WTC11 (cell line): Measurements from ENCODE around the gene NT5DC1.

Experiments
- TF ChIP-seq, protein P1 (sequence below): sonication (generic); formaldehyde crosslinking; IDR thresholded peaks from 2 replicates; pipeline ENCODE4 v1.8.1; 2022; ENCODE audit warnings: mild to moderate bottlenecking, moderate library complexity, missing genetic modification reagents
- TF ChIP-seq, protein P2 (sequence below): sonication (generic); formaldehyde crosslinking; IDR thresholded peaks from 2 replicates; pipeline ENCODE4 v1.8.0; 2022; ENCODE audit warnings: mild to moderate bottlenecking, missing genetic modification reagents
- TF ChIP-seq, protein P3 (sequence below): sonication (generic); formaldehyde crosslinking; IDR thresholded peaks from 2 replicates; pipeline ENCODE4 v1.8.1; 2023; ENCODE audit warnings: mild to moderate bottlenecking, missing genetic modification reagents
- TF ChIP-seq, protein P4 (sequence below): sonication (generic); formaldehyde crosslinking; conservative IDR thresholded peaks from 2 replicates; pipeline ENCODE4 v1.8.1; 2022; ENCODE audit warnings: mild to moderate bottlenecking, missing genetic modification reagents
- TF ChIP-seq, protein P5 (sequence below): sonication (generic); formaldehyde crosslinking; IDR thresholded peaks from 2 replicates; pipeline ENCODE4 v1.8.0; 2022; ENCODE audit warnings: mild to moderate bottlenecking, missing genetic modification reagents

DNA sequence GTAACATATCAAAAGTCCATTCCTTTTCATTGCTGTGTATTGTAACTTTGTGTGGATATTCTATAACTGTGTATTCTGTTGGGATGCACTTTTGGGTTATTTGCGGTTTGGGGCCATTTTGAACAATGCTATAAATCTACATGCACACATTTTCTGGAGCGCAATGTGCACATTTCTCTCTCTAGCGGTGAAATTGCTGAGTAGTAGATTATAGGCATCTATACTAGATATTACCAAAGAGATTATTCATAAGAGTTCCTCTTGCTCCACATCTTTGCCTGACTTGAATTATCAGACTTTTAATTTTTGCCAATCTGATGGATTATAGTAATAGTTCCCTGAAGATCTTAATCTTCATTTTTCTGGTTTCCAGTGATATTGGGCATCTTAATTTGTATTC lies 21.7 kb upstream of the NT5DC1 start:
- TF ChIP-seq, protein P1, sequence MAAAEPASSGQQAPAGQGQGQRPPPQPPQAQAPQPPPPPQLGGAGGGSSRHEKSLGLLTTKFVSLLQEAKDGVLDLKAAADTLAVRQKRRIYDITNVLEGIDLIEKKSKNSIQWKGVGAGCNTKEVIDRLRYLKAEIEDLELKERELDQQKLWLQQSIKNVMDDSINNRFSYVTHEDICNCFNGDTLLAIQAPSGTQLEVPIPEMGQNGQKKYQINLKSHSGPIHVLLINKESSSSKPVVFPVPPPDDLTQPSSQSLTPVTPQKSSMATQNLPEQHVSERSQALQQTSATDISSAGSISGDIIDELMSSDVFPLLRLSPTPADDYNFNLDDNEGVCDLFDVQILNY (CRISPR knock-in tag): no peak
- TF ChIP-seq, protein P2, sequence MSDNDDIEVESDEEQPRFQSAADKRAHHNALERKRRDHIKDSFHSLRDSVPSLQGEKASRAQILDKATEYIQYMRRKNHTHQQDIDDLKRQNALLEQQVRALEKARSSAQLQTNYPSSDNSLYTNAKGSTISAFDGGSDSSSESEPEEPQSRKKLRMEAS (CRISPR knock-in tag): no peak
- TF ChIP-seq, protein P3, sequence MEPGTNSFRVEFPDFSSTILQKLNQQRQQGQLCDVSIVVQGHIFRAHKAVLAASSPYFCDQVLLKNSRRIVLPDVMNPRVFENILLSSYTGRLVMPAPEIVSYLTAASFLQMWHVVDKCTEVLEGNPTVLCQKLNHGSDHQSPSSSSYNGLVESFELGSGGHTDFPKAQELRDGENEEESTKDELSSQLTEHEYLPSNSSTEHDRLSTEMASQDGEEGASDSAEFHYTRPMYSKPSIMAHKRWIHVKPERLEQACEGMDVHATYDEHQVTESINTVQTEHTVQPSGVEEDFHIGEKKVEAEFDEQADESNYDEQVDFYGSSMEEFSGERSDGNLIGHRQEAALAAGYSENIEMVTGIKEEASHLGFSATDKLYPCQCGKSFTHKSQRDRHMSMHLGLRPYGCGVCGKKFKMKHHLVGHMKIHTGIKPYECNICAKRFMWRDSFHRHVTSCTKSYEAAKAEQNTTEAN (CRISPR knock-in tag): no peak
- TF ChIP-seq, protein P4, sequence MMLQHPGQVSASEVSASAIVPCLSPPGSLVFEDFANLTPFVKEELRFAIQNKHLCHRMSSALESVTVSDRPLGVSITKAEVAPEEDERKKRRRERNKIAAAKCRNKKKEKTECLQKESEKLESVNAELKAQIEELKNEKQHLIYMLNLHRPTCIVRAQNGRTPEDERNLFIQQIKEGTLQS (CRISPR knock-in tag): no peak
- TF ChIP-seq, protein P5, sequence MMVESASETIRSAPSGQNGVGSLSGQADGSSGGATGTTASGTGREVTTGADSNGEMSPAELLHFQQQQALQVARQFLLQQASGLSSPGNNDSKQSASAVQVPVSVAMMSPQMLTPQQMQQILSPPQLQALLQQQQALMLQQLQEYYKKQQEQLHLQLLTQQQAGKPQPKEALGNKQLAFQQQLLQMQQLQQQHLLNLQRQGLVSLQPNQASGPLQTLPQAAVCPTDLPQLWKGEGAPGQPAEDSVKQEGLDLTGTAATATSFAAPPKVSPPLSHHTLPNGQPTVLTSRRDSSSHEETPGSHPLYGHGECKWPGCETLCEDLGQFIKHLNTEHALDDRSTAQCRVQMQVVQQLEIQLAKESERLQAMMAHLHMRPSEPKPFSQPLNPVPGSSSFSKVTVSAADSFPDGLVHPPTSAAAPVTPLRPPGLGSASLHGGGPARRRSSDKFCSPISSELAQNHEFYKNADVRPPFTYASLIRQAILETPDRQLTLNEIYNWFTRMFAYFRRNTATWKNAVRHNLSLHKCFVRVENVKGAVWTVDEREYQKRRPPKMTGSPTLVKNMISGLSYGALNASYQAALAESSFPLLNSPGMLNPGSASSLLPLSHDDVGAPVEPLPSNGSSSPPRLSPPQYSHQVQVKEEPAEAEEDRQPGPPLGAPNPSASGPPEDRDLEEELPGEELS (CRISPR knock-in tag): no peak
